GM10248 (cell line): Measurements from ENCODE around the gene SFSWAP.

Experiments used
- CTCF ChIA-PET: fragments of 300-600 bp; sonication (Branson Sonifier 250); formaldehyde crosslinking; extraction: SDS; loops from one replicate; lab custom pipeline; 2021; ENCODE audit warnings: antibody characterized with exemption; lab: Yijun Ruan, JAX
- POLR2A ChIA-PET: fragments of 350-650 bp; sonication (Branson Sonifier 250); formaldehyde crosslinking; extraction: SDS; loops from one replicate; lab custom pipeline; 2020; ENCODE audit warnings: antibody characterized with exemption; lab: Yijun Ruan, JAX
- DNase-seq: peaks from one replicate; pipeline ENCODE4 v3.0.0; 2012; ENCODE audit errors: extremely low spot score
- TF ChIP-seq, protein P1 (sequence below): IDR thresholded peaks from 2 replicates; pipeline ENCODE4 v1.5.1; 2012; ENCODE audit warnings: mild to moderate bottlenecking, low read depth; ENCODE audit errors: extremely low read depth, missing control alignments, control extremely low read depth

The SFSWAP gene

DNA sequence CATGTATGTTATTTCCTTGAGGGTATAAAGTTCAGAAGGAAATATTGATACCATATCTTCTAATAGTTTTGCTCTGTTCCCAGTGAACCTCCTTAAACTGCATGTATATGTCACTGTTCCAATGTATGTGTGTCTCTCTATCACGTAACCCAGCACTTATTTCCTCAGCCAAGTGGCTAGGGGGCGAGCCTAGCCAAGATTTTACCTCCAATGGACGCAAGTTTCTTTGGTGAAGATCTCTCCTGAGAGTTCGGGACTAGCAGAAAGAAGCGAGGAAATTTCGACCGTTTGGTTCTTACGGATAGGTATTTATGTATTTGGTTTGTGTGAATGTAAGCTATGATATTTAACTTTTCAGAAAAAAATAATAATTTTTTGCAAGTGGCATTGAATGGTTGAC, 2.5 kb downstream of the SFSWAP start:
- CTCF ChIA-PET: interaction anchor here (1.2 kb wide), 1 partner anchor 37 kb away, joined by 3 read pairs; no protein-coding TSS in a partner anchor
- POLR2A ChIA-PET: no interaction called here
- TF ChIP-seq, protein P1, sequence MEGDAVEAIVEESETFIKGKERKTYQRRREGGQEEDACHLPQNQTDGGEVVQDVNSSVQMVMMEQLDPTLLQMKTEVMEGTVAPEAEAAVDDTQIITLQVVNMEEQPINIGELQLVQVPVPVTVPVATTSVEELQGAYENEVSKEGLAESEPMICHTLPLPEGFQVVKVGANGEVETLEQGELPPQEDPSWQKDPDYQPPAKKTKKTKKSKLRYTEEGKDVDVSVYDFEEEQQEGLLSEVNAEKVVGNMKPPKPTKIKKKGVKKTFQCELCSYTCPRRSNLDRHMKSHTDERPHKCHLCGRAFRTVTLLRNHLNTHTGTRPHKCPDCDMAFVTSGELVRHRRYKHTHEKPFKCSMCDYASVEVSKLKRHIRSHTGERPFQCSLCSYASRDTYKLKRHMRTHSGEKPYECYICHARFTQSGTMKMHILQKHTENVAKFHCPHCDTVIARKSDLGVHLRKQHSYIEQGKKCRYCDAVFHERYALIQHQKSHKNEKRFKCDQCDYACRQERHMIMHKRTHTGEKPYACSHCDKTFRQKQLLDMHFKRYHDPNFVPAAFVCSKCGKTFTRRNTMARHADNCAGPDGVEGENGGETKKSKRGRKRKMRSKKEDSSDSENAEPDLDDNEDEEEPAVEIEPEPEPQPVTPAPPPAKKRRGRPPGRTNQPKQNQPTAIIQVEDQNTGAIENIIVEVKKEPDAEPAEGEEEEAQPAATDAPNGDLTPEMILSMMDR: no peak
- DNase-seq: no peak

DNA sequence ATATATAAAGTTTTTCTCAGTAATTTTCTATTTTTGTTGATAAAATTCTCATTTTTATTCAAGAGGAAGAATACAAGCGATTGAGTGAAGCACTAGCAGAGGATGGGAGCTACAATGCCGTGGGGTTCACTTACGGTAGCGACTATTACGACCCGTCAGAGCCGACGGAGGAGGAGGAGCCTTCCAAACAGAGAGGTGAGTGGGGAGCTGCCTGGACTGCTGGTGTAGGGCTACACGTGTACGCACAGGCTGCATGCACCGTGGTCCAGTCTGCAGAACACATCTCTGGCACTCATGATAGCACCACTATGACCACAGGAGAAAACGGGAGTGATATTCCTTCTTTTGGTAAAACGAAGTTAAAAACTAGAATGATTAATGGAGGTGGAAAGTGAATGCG, 3.9 kb downstream of the SFSWAP start:
- CTCF ChIA-PET: interaction anchor here (1.0 kb wide), 2 partner anchors 12 to 15 kb away, joined by 3 read pairs; no protein-coding TSS in a partner anchor
- TF ChIP-seq, protein P1: no peak
- no peak for DNase-seq
- POLR2A ChIA-PET: no interaction called here

DNA sequence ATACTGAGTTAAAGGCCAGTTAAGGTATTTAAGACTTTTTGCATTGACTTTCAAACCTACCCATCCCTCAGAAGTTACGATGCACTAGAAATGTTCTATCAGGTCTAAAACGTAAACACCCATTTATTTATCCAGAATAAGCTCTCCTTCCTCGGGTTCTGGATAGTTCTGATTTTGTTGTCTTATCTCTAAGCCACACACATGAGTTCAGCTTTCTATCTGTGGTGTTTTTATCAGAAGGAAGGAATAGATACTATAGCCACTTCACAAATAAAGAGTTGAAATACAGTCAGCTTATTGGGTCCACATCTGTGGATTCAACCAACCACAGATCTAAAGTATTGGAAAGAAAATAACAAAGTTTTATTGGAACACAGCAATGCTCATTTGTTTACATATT, 5.4 kb downstream of the SFSWAP start:
- POLR2A ChIA-PET: no interaction called here
- CTCF ChIA-PET: interaction anchor here (1.5 to 1.9 kb wide), 3 partner anchors 9 to 39 kb away, joined by 3 to 6 read pairs (median 5); no protein-coding TSS in a partner anchor
- TF ChIP-seq, protein P1: no peak
- DNase-seq: no peak

DNA sequence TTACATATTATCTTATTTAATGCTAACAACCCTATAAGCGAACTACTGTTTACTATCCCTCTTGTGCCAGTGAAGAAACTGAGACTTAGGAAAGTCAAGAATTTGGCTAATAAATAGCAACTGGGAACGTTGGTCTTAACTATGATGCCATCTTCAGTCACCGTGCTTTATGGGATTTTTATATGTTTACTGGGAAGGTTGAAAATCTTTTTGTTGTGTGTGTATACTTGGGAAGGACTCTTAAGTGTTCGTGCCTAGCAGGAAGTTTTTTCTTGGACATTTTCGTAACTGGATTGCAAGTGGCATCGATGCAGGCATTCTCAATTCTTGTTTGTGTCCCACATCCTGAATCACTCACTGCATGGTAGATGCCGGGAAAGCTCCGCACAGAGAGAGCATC, 9.4 kb downstream of the SFSWAP start:
- POLR2A ChIA-PET: no interaction called here
- DNase-seq: no peak
- TF ChIP-seq, protein P1: no peak
- CTCF ChIA-PET: interaction anchor here (1.2 to 1.6 kb wide), 2 partner anchors 11 to 21 kb away, joined by 3 to 5 read pairs; no protein-coding TSS in a partner anchor

DNA sequence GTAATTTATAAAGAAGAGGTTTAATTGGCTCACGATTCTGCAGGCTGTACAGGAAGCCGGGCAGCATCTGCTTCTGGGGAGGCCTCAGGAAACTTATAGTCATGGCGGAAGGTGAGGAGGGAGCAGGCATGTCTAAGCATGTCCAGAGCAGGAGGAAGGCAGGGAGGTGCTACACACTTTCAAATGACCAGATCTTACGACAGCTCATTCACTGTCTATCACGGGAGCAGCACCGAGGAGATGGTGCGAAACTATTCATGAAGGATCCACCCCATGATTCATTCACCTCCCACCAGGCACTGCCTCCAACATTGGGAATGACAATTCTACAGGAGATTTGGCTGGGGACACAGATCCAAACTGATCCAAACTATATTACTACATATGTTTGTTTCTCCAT, 10.0 kb downstream of the SFSWAP start:
- TF ChIP-seq, protein P1: no peak
- ChIA-PET POLR2A (no interaction called here), CTCF (interaction anchor here (1.4 to 1.6 kb wide), 2 partner anchors 15 to 20 kb away, joined by 3 read pairs; no protein-coding TSS in a partner anchor)
- DNase-seq: no peak

DNA sequence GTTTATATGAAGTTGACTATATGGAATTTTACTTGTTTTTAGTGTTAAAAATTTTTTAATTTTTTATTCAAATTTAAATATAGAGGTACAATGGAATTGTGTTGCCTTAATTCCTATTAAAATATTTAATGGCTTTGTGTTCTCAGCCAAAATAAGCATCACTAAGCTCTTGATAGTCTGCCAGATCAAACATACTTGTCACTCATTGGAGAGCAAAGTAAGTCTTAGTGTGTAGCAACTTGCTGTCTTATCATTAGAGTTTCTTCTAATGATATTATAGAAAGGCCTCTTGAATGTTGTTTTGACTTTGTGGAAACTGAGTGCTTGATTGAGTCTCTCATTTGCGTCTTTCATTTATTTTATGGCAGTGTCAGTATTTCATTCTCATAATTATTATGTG, 10.7 kb downstream of the SFSWAP start:
- no peak for DNase-seq
- ChIA-PET POLR2A (no interaction called here), CTCF (interaction anchor here (1.4 to 1.6 kb wide), 2 partner anchors 14 to 20 kb away, joined by 3 read pairs; no protein-coding TSS in a partner anchor)
- TF ChIP-seq, protein P1: no peak
